ENCODE measurements around the gene UTP18.
"Not testable (repeated sequence)": the region's sequence is repeated elsewhere in the genome, so short reads cannot be mapped to it uniquely, and the experiment has no call there.

UTP18 gene

GRCh38 chr17:51275381-51275780 is 15.0 kb downstream of the UTP18 start:
- peaks cover 94% of the 10 kb centered on the region for H3K36me3 ChIP-seq (ENCODE audit: insufficient read depth, low read length)
- H3K4me3 ChIP-seq (ENCODE audit: low read depth, low read length, poor library complexity, severe bottlenecking): no peak overlapping the region
- no peak overlapping the region for H3K27ac ChIP-seq (ENCODE audit: low read depth, low read length, poor library complexity, severe bottlenecking)
- H3K9me2 ChIP-seq (ENCODE audit: low read depth, low read length): no peaks in the 10 kb centered on the region
- no peak for TF ChIP-seq EZH2 (IDR thresholded peaks at IDR 0.05; ENCODE audit: borderline replicate concordance, low read length)
- no peak overlapping the region for H2AFZ ChIP-seq (ENCODE audit: low read length)
- no peaks in the 10 kb centered on the region for H3K27me3 ChIP-seq (ENCODE audit: insufficient read depth, low read length)
- no peaks in the 10 kb centered on the region for H3K79me2 ChIP-seq (ENCODE audit: insufficient read depth, low read length)
- H3F3A ChIP-seq (ENCODE audit: insufficient read depth, low read length): no peaks in the 10 kb centered on the region; the same call in 1 of the 2 replicates
- no peak overlapping the region for H3K4me2 ChIP-seq (ENCODE audit: low read length)
- H4K20me1 ChIP-seq (ENCODE audit: insufficient read depth, low read length): no peaks in the 10 kb centered on the region
- H3K4me1 ChIP-seq (ENCODE audit: insufficient read depth, low read length, severe bottlenecking): no peaks in the 10 kb centered on the region
- no peak overlapping the region for H3K9ac ChIP-seq (ENCODE audit: low read length)
- H3K9me3 ChIP-seq (ENCODE audit: low read length): no peaks in the 10 kb centered on the region

GRCh38 chr17:51279183-51279582 is 18.8 kb downstream of the UTP18 start:
- Histone ChIP-seq H2AFZ (ENCODE audit: low read length) (no peak overlapping the region), H3K36me3 (ENCODE audit: insufficient read depth, low read length) (peaks cover 94% of the 10 kb centered on the region)

GRCh38 chr17:51287412-51287811 is 27.1 kb downstream of the UTP18 start:
- no peaks in the 10 kb centered on the region for H3K79me2 ChIP-seq (ENCODE audit: insufficient read depth, low read length)
- TF ChIP-seq CTCF (IDR thresholded peaks at IDR 0.05; ENCODE audit: low read length) (no peak), EZH2 (IDR thresholded peaks at IDR 0.05; ENCODE audit: borderline replicate concordance, low read length) (no peak)

More at GRCh38 chr17:51279183-51279582, 18.8 kb downstream of the UTP18 start:
- H3K9me3 ChIP-seq (ENCODE audit: low read length): no peaks in the 10 kb centered on the region
- no peaks in the 10 kb centered on the region for H3K9me2 ChIP-seq (ENCODE audit: low read depth, low read length)
- H3K27me3 ChIP-seq (ENCODE audit: insufficient read depth, low read length): no peaks in the 10 kb centered on the region
- no peak overlapping the region for H3K4me3 ChIP-seq (ENCODE audit: low read depth, low read length, poor library complexity, severe bottlenecking)
- H3K4me2 ChIP-seq (ENCODE audit: low read length): no peak overlapping the region
- no peaks in the 10 kb centered on the region for H3K79me2 ChIP-seq (ENCODE audit: insufficient read depth, low read length)
- H3K27ac ChIP-seq (ENCODE audit: low read depth, low read length, poor library complexity, severe bottlenecking): no peak overlapping the region
- no peaks in the 10 kb centered on the region; the same call in 1 of the 2 replicates for H3F3A ChIP-seq (ENCODE audit: insufficient read depth, low read length)
- TF ChIP-seq CTCF (IDR thresholded peaks at IDR 0.05; ENCODE audit: low read length) (no peak), EZH2 (IDR thresholded peaks at IDR 0.05; ENCODE audit: borderline replicate concordance, low read length) (no peak)
- no peak overlapping the region for H3K9ac ChIP-seq (ENCODE audit: low read length)
- no peaks in the 10 kb centered on the region for H3K4me1 ChIP-seq (ENCODE audit: insufficient read depth, low read length, severe bottlenecking)
- H4K20me1 ChIP-seq (ENCODE audit: insufficient read depth, low read length): no peaks in the 10 kb centered on the region

GRCh38 chr17:51289696-51290111 is 29.4 kb downstream of the UTP18 start:
- TF ChIP-seq CTCF (IDR thresholded peaks at IDR 0.05; ENCODE audit: low read length): no peak
- no peak overlapping the region for H3K4me2 ChIP-seq (ENCODE audit: low read length)
- H3F3A ChIP-seq (ENCODE audit: insufficient read depth, low read length): no peaks in the 10 kb centered on the region
- H3K27ac ChIP-seq (ENCODE audit: low read depth, low read length, poor library complexity, severe bottlenecking): no peak overlapping the region
- H3K9me2 ChIP-seq (ENCODE audit: low read depth, low read length): no peaks in the 10 kb centered on the region
- H3K36me3 ChIP-seq (ENCODE audit: insufficient read depth, low read length): peaks cover 97% of the 10 kb centered on the region
- H3K4me1 ChIP-seq (ENCODE audit: insufficient read depth, low read length, severe bottlenecking): no peaks in the 10 kb centered on the region
- H4K20me1 ChIP-seq (ENCODE audit: insufficient read depth, low read length): peaks cover 2% of the 10 kb centered on the region; the same call in 1 of the 2 replicates
- no peaks in the 10 kb centered on the region for H3K79me2 ChIP-seq (ENCODE audit: insufficient read depth, low read length)
- no peaks in the 10 kb centered on the region for H3K9me3 ChIP-seq (ENCODE audit: low read length)
- H3K27me3 ChIP-seq (ENCODE audit: insufficient read depth, low read length): no peaks in the 10 kb centered on the region
- no peak overlapping the region for H3K9ac ChIP-seq (ENCODE audit: low read length)
- H2AFZ ChIP-seq (ENCODE audit: low read length): no peak overlapping the region
- no peak overlapping the region for H3K4me3 ChIP-seq (ENCODE audit: low read depth, low read length, poor library complexity, severe bottlenecking)

More at GRCh38 chr17:51287412-51287811, 27.1 kb downstream of the UTP18 start:
- Histone ChIP-seq H3K4me1 (ENCODE audit: insufficient read depth, low read length, severe bottlenecking) (no peaks in the 10 kb centered on the region), H3K4me2 (ENCODE audit: low read length) (no peak overlapping the region), H3K9me3 (ENCODE audit: low read length) (no peaks in the 10 kb centered on the region), H2AFZ (ENCODE audit: low read length) (no peak overlapping the region), H3K4me3 (ENCODE audit: low read depth, low read length, poor library complexity, severe bottlenecking) (no peak overlapping the region), H3F3A (ENCODE audit: insufficient read depth, low read length) (no peaks in the 10 kb centered on the region), H3K36me3 (ENCODE audit: insufficient read depth, low read length) (peaks cover 96% of the 10 kb centered on the region), H3K9me2 (ENCODE audit: low read depth, low read length) (no peaks in the 10 kb centered on the region), H3K27me3 (ENCODE audit: insufficient read depth, low read length) (no peaks in the 10 kb centered on the region), H3K27ac (ENCODE audit: low read depth, low read length, poor library complexity, severe bottlenecking) (no peak overlapping the region), H3K9ac (ENCODE audit: low read length) (no peak overlapping the region), H4K20me1 (ENCODE audit: insufficient read depth, low read length) (peaks cover 2% of the 10 kb centered on the region; the same call in 1 of the 2 replicates)

- H3K4me3 ChIP-seq (ENCODE audit: low read depth, low read length, poor library complexity, severe bottlenecking); H3F3A ChIP-seq (ENCODE audit: insufficient read depth, low read length); H3K4me2 ChIP-seq (ENCODE audit: low read length); H3K27me3 ChIP-seq (ENCODE audit: insufficient read depth, low read length); H3K9me2 ChIP-seq (ENCODE audit: low read depth, low read length); H3K4me1 ChIP-seq (ENCODE audit: insufficient read depth, low read length, severe bottlenecking); H3K27ac ChIP-seq (ENCODE audit: low read depth, low read length, poor library complexity, severe bottlenecking); H3K9ac ChIP-seq (ENCODE audit: low read length); H4K20me1 ChIP-seq (ENCODE audit: insufficient read depth, low read length); H3K79me2 ChIP-seq (ENCODE audit: insufficient read depth, low read length); H3K9me3 ChIP-seq (ENCODE audit: low read length); H2AFZ ChIP-seq (ENCODE audit: low read length): not testable (repeated sequence)
- peaks cover 82% of the 10 kb centered on the region for H3K36me3 ChIP-seq (ENCODE audit: insufficient read depth, low read length)
These were observed 34.0 kb downstream of the UTP18 start for GRCh38 chr17:51294338-51294737.
